Measurements from ENCODE around the gene DENND1B.

DNA sequence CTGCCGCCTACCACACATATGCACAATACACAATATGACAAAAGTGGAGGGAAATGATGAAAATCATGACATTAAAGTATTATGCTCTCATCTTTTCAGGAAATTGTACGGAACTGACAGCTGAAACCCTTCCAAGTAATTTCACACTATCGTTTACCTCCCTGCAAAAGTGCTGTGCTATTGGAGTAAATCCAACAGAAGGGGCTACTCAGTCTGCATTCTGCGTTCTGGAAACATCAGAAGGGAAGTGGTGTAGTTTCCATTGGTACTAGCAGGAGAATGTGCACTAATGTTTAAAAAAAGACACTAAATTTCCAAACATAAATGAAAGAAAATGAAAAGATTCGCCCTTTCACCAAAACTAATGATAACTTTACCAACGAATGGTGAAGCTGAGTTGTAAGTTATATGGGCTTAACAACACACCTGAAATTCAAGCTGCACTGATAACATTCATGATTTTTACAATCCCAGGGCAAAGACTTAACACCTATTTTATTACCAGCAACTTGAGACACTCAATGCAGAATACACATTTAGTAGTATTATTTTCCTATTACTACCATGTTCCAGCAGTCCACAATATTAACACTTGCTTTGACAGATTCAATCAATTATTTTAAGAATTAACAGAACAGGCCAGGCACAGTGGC is 3.2 kb downstream of the DENND1B start:
- TF ChIP-seq CTCF (conservative IDR thresholded peaks at IDR 0.05 in 1 of 2, IDR thresholded peaks at IDR 0.05 in 1 of 2; ENCODE audit: extremely low read depth in 1 of 2, insufficient read depth in 1 of 2, low read depth in 1 of 2, low read length in 2 of 2), result no peak
- TF ChIP-seq EZH2 (IDR thresholded peaks at IDR 0.05; ENCODE audit: borderline replicate concordance, low read length), result no peak

All from mammary epithelial cell (primary cell).